ENCODE measurements around the gene CRISPLD2.
"Not testable (repeated sequence)": the region's sequence is repeated elsewhere in the genome, so short reads cannot be mapped to it uniquely, and the experiment has no call there.

Gene CRISPLD2

GRCh38 chr16:84839956-84840355 lies 20.2 kb downstream of the CRISPLD2 start:
- DNase-seq (ENCODE audit: low read depth in 2 of 2), result no peak

GRCh38 chr16:84840687-84841627 lies 21.2 kb downstream of the CRISPLD2 start:
- DNase-seq (ENCODE audit: low read depth in 2 of 2), result no peak

DNA sequence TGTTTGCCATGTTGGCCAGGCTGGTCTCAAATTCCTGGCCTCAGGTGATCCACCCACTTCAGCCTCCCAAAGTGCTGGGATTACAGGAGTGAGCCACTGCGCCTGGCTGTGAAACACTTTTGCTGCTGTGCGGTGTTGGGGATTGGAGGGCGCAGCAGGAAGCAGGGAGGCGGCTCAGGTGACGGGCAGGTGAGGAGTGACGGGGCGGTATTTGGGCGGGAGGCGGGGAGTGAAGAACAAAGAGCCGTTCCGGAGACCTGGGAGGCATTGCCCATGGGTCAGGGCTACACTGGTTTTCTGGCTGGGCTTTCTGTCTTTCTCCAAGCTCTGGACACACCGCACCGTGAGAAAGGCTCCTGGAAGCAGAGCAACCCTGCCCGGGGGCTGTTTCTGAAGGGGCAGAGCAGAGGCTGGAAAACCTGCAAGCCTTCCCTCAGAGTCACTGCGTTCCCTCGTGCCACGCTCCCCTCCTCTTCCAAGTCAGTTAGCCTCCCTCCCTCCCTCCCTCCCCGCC lies 22.1 kb downstream of the CRISPLD2 start:
- no peak for DNase-seq (ENCODE audit: low read depth in 2 of 2)

DNA sequence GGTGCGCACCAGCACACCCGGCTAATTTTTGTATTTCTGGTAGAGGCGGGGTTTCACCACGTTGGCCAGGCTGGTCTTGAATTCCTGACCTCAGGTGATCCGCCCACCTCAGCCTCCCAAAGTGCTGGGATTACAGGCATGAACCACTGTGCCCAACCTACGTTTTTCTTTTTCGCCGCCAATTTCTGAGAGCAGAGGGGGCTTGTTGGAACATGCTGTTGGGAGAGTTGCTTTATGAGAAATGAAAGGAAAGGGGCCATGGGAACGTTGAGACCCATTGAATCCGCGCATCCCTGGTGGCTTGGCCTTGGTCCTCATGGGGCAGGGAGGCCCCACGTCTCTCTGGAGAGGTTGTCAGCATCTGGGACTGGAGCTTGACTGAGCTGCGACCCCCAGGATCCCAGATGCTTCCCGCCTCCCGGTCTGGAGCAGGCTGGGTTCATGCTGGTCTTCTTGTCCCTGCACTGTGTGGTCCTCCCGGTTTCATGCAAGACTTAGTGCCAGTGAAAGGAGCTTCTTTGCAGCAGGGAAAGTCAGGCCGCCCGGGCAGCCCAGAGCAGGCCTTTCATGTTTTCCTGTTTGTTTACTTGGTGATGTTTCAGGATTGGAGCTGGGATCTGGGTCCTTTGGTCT lies 22.8 kb downstream of the CRISPLD2 start:
- DNase-seq (ENCODE audit: low read depth in 2 of 2), result no peak

GRCh38 chr16:84843149-84844048 lies 23.6 kb downstream of the CRISPLD2 start:
- no peak for DNase-seq (ENCODE audit: low read depth in 2 of 2)

DNA sequence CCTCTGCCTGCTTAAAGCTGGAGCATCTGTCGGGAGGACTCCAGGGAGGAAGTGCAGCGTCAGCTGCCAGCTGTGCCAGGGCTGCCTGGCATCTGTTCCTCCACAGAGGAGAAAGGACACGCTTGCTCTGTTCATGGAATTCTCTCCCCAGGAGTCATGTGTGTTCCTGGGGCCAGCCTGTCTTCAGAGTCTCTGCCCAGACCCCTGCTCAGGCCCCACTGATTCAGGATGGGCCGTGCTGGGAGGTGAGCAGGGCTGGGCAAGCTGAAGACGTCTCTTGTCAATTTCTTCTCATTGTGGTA lies 24.2 kb downstream of the CRISPLD2 start:
- no peak for DNase-seq (ENCODE audit: low read depth in 2 of 2)

GRCh38 chr16:84844559-84845495 lies 25.0 kb downstream of the CRISPLD2 start:
- DNase-seq (ENCODE audit: low read depth in 2 of 2), result no peak

DNA sequence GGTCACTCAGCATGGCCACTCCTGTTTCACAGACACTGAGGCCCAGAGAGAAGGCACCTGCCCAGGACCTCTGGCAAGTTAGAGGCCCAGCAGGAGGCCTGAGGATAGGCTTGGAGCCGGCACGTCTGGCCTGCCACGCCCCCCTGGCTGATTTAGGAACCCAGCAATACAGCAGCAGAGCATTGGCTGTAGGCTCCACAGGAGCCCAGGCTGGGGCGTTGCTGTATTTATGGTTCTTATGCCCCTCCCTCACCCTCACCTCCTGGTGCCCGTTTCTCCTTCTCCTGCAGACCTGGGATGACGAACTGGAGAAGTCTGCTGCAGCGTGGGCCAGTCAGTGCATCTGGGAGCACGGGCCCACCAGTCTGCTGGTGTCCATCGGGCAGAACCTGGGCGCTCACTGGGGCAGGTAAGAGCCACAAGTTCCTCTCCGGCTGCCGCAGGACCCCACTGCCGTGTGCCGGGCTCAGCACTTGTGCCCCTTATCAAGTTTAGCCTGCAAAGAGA lies 25.8 kb downstream of the CRISPLD2 start:
- DNase-seq (ENCODE audit: low read depth in 2 of 2), result no peak

- DNase-seq (ENCODE audit: low read depth in 2 of 2), result no peak
Measured at GRCh38 chr16:84847564-84848355, 28.0 kb downstream of the CRISPLD2 start.

GRCh38 chr16:84848986-84849634 lies 29.3 kb downstream of the CRISPLD2 start:
- DNase-seq (ENCODE audit: low read depth in 2 of 2), result no peak

DNA sequence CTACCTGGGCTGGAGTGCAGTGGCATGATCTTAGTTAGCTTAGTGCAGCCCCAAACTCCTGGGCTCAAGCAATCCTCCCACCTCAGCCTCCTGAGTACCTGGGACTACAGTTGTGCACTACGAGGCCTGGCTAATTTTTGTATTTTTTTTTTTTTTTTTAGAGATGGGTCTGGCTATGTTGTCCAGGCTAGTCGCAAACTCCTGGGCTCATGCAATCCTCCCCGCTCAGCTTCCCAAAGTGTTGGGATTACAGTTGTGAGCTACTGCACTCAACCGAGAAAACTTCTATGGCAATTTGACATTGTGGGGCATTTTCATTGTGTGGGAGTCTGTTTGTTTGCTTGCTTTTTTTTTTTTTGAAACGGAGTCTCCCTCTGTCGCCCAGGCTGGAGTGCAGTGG lies 30.0 kb downstream of the CRISPLD2 start:
- no peak for DNase-seq (ENCODE audit: low read depth in 2 of 2)

DNA sequence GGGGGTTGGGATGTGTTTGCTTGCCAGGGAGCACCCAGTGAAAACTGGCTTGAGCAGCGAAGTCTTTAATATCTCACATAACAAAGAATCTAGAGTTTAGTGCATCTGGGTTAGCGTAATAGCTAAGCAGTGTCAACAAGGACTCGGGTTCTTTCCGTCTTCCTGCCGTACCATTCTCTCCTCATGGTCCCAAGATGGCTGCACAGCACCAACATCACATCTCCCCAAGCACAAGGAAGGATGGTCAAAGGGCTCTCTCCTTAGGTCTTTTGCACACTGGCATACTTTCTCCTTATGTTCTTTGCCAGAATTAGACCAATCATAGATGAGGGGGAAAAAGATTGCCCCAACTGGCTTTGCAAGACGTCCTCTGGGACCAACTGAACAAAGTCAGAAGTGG lies 30.9 kb downstream of the CRISPLD2 start:
- DNase-seq (ENCODE audit: low read depth in 2 of 2), result no peak

DNA sequence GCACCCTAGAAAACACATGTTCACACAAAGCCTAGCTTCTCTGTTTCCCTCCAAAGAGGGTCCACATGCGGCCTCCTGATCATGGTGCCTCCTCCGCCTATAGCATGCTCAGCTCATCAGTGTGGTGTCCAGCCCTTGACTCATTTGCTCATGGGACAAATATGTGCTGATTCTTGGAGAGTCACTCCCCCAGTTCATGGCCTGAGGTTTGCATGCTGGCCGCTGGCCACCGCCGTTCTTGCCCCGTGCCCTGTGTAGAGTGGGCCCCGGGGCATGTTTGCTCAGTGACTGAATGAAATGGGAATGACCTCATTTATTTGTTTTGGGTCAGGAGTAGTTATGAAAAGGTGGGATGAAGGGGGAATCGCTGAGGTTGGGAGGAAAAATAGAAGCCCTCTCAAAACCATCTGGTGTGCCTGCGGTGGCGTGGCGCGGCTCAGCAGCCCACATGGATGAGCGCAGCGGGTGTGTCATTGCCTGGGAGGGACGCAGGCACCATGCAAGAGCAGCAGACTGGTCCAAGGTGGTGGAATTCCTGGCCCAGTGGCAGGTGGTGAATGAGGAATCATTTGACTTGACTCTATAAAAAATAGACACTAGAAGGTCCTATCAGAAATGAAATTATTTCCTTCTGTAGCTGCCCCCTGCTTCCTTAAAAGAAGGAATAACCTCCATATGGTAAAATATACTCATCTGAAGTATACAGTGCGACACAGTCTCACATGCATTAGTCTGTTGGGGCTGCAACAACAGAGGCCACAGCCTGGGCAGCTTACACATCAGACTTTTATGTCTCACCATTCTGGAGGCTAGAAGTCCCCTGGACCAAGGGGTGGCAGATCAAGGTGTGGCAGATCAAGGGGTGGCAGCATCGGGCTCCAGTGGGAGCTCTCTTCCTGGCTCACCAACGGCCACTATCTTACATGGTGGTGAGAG lies 31.7 kb downstream of the CRISPLD2 start:
- no peak for DNase-seq (ENCODE audit: low read depth in 2 of 2)

GRCh38 chr16:84853534-84853933 lies 33.7 kb downstream of the CRISPLD2 start:
- DNase-seq (ENCODE audit: low read depth in 2 of 2), result no peak

DNA sequence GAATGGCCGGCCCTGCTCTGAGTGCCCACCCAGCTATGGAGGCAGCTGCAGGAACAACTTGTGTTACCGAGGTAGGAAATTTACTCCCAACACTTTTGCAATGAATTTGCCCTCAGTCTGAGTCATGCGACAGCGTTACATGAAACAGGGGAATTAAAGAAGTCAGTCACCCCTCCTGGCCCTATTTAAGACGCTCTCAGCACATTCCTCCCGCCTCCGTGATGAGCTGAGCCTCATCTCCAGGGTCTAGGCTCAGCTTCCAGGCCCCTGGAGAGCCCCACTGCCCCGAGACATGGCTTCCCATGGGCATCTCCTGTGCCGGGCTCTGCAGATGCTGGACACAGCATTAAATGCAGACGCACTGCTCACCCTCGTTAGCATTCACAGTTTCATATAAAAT lies 35.0 kb downstream of the CRISPLD2 start:
- DNase-seq (ENCODE audit: low read depth in 2 of 2), result no peak

GRCh38 chr16:84855435-84856202 lies 35.8 kb downstream of the CRISPLD2 start:
- not testable (repeated sequence) for DNase-seq (ENCODE audit: low read depth in 2 of 2)

GRCh38 chr16:84856203-84856581 lies 36.4 kb downstream of the CRISPLD2 start:
- not testable (repeated sequence) for DNase-seq (ENCODE audit: low read depth in 2 of 2)
